Measurements from ENCODE around the gene YBX3. TPM values are rescaled to one million over a fixed set of nuclear protein-coding genes. Genes with fewer than 3 reads are reported as not detected.

YBX3 gene
- total and polyA plus RNA-seq, 2 of the 13 experiments (the other 11 are each of a cell fraction or from before 2014, with no cell fraction given), result 77.5 to 99.6 TPM

GRCh38 chr12:10700581-10700980 is 22.5 kb downstream of the YBX3 start:
- in situ Hi-C loops (cut with HindIII; ENCODE audit: extremely low pct_ligation_motif_present, low pct_unique_long_range_greater_than_20kb) (no loop called here), intact Hi-C loops (cut with micrococcal nuclease; ENCODE audit: unreplicated experiment) (no loop called here)
- 91% methylated on average over 3 of the region's 3 CpGs for WGBS (ENCODE audit: low lambda C conversion rate)
- Histone ChIP-seq H3K4me1 (ENCODE audit: insufficient read depth, low read length) (no peaks in the 10 kb centered on the region), H3K4me3 (replicated peaks in 1 of 3; ENCODE audit: insufficient read depth in 1 of 3, low read depth in 2 of 3, low read length in 3 of 3) (no peak overlapping the region), H3K27ac (ENCODE audit: extremely low read length, insufficient read depth, low read length) (no peak overlapping the region), H3K4me2 (ENCODE audit: low read depth, low read length) (no peak overlapping the region), H3K9ac (ENCODE audit: insufficient read depth, low read depth, low read length) (no peak overlapping the region), H3K36me3 (replicated peaks in 1 of 2; ENCODE audit: control insufficient read depth in 1 of 2, insufficient read depth in 2 of 2, low read length in 2 of 2) (peaks cover 8 to 67% of the 10 kb centered on the region in 2 experiments), H3K27me3 (ENCODE audit: control insufficient read depth in 1 of 2, insufficient read depth in 2 of 2, low read length in 2 of 2) (no peaks in the 10 kb centered on the region), H3K79me2 (ENCODE audit: insufficient read depth, low read length) (no peaks in the 10 kb centered on the region), H4K20me1 (ENCODE audit: insufficient read depth, low read length) (peaks cover 3% of the 10 kb centered on the region; the same call in 1 of the 2 replicates), H2AFZ (ENCODE audit: low read length) (no peak overlapping the region), H3K9me3 (ENCODE audit: low read length) (no peaks in the 10 kb centered on the region)
- ChIA-PET CTCF (ENCODE audit: low intra/inter-chr PET ratio, low total read pairs) (no interaction called here), POLR2A (no interaction called here)
- no peak for FAIRE-seq
- no peak for DNase-seq (ENCODE audit: low spot score)
- BruUV-seq (replicated peaks), result no TSS peak
- ATAC-seq, result no peak
- TF ChIP-seq SMYD3 (CRISPR knock-in tag; IDR thresholded peaks at IDR 0.05) (no peak), ZNF850 (CRISPR knock-in tag; conservative IDR thresholded peaks at IDR 0.05) (no peak), ZSCAN21 (CRISPR knock-in tag; IDR thresholded peaks at IDR 0.05; ENCODE audit: borderline replicate concordance) (no peak), MLLT10 (CRISPR knock-in tag; IDR thresholded peaks at IDR 0.05) (no peak), ZBTB4 (CRISPR knock-in tag; IDR thresholded peaks at IDR 0.05; ENCODE audit: borderline replicate concordance) (no peak), ZNF572 (CRISPR knock-in tag; IDR thresholded peaks at IDR 0.05) (no peak), CREB1 (IDR thresholded peaks at IDR 0.05) (no peak), CREB1 (CRISPR knock-in tag; IDR thresholded peaks at IDR 0.05) (no peak), PHB2 (IDR thresholded peaks at IDR 0.05; ENCODE audit: partially characterized antibody) (no peak), SMAD3 (CRISPR knock-in tag; IDR thresholded peaks at IDR 0.05) (no peak), BCLAF1 (IDR thresholded peaks at IDR 0.05) (no peak), ZSCAN12 (CRISPR knock-in tag; IDR thresholded peaks at IDR 0.05) (no peak), SRY (CRISPR knock-in tag; IDR thresholded peaks at IDR 0.05) (no peak), ZNF441 (CRISPR knock-in tag; IDR thresholded peaks at IDR 0.05; ENCODE audit: borderline replicate concordance) (no peak), ZBTB34 (CRISPR knock-in tag; IDR thresholded peaks at IDR 0.05) (no peak), ZNF781 (CRISPR knock-in tag; IDR thresholded peaks at IDR 0.05; ENCODE audit: borderline replicate concordance, not compliant biosample characterization) (no peak), RARA (CRISPR knock-in tag; IDR thresholded peaks at IDR 0.05) (no peak)
- TF ChIP-seq, protein P1, sequence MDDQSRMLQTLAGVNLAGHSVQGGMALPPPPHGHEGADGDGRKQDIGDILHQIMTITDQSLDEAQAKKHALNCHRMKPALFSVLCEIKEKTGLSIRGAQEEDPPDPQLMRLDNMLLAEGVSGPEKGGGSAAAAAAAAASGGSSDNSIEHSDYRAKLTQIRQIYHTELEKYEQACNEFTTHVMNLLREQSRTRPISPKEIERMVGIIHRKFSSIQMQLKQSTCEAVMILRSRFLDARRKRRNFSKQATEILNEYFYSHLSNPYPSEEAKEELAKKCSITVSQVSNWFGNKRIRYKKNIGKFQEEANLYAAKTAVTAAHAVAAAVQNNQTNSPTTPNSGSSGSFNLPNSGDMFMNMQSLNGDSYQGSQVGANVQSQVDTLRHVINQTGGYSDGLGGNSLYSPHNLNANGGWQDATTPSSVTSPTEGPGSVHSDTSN (CRISPR knock-in tag; IDR thresholded peaks at IDR 0.05; ENCODE audit: borderline replicate concordance), result no peak

Data from HepG2 (cell line).